Measurements from ENCODE around the gene DUSP10.

- TF ChIP-seq CTCF (IDR thresholded peaks at IDR 0.05; ENCODE audit: insufficient read depth, low read length, poor library complexity, severe bottlenecking), result no peak
- no peak for TF ChIP-seq EZH2phosphoT487 (conservative IDR thresholded peaks at IDR 0.05; ENCODE audit: low read length)
Measured at GRCh38 chr1:221701570-221702186, 40.2 kb downstream of the DUSP10 start.
